Suprapubic skin (tissue), 4 donors: ENCODE measurements around the gene GJA5.

Experiments
- POLR2A ChIP-seq, 2 donors: fragments of 450-650 bp; IDR thresholded peaks; one replicate each; pipeline ENCODE4 v1.6.1; 2017; ENCODE audit warnings: antibody characterized with exemption in 2 of 2, mild to moderate bottlenecking in 2 of 2, moderate library complexity in 2 of 2
- POLR2AphosphoS5 ChIP-seq, 3 donors: sonication (generic); formaldehyde crosslinking; IDR thresholded peaks; one replicate each; pipeline ENCODE4 v1.6.1; 2017; ENCODE audit warnings: antibody characterized with exemption in 3 of 3
- TF ChIP-seq, protein P1 (sequence below), 2 donors: fragments of 200-600 bp in 1 of 2; fragments of 450-650 bp in 1 of 2; sonication (generic) in 1 of 2; IDR thresholded peaks; one replicate each; pipeline ENCODE4 v1.5.1; 2016 to 2019; ENCODE audit warnings: antibody characterized with exemption in 2 of 2, mild to moderate bottlenecking in 1 of 2, moderate library complexity in 1 of 2

DNA sequence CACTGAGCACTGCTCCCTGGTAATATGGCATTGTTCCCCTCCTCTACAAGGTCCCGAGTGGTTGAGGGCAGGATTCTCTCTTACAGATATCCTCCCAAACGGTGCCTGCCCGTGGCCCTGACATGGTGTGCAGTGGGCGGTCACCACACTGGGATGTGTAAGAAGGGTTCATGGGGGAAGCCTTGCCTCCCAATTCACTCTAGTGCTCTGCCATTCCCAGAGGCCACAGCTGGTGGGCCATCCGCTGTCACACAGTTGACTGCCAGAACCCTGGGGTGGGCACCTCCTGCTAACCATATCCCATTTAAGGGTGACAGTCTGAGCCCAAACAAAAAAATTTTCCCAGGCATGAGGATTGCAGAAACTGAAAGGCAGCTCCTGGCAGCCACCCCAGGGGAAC, 9.1 kb downstream of the GJA5 start:
- TF ChIP-seq, protein P1, sequence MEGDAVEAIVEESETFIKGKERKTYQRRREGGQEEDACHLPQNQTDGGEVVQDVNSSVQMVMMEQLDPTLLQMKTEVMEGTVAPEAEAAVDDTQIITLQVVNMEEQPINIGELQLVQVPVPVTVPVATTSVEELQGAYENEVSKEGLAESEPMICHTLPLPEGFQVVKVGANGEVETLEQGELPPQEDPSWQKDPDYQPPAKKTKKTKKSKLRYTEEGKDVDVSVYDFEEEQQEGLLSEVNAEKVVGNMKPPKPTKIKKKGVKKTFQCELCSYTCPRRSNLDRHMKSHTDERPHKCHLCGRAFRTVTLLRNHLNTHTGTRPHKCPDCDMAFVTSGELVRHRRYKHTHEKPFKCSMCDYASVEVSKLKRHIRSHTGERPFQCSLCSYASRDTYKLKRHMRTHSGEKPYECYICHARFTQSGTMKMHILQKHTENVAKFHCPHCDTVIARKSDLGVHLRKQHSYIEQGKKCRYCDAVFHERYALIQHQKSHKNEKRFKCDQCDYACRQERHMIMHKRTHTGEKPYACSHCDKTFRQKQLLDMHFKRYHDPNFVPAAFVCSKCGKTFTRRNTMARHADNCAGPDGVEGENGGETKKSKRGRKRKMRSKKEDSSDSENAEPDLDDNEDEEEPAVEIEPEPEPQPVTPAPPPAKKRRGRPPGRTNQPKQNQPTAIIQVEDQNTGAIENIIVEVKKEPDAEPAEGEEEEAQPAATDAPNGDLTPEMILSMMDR (IDR thresholded peaks at IDR 0.05) = no peak
- TF ChIP-seq POLR2A (IDR thresholded peaks at IDR 0.05) = no peak
- TF ChIP-seq POLR2AphosphoS5 (IDR thresholded peaks at IDR 0.05) = no peak
